Fibroblast of lung (primary cell): ENCODE data around the gene APOBEC4.

Source experiments
- CTCF ChIP-seq, 2 donors: IDR thresholded peaks in 1 of 2; conservative IDR thresholded peaks in 1 of 2; 1 replicate in 1 of 2; 2 replicates in 1 of 2; pipeline ENCODE4 v1.5.1; 2011 to 2012; ENCODE audit warnings: low read length in 2 of 2, control low read depth in 1 of 2, inconsistent platforms in 1 of 2, low read depth in 1 of 2, mild to moderate bottlenecking in 1 of 2
- EZH2 ChIP-seq: IDR thresholded peaks from 2 replicates; pipeline ENCODE4 v1.5.1; 2012; ENCODE audit warnings: low read length, control low read depth, mild to moderate bottlenecking; ENCODE audit errors: missing control alignments

GRCh38 chr1:183653876-183654451, 848 bp upstream of the APOBEC4 start:
- no peak for TF ChIP-seq CTCF (conservative IDR thresholded peaks at IDR 0.05 in 1 of 2, IDR thresholded peaks at IDR 0.05 in 1 of 2; ENCODE audit: low read depth in 1 of 2, low read length in 2 of 2)
- TF ChIP-seq EZH2: no peak
